Fibroblast of villous mesenchyme (primary cell): ENCODE data around the gene SP6. TPM values are rescaled to one million over a fixed set of nuclear protein-coding genes. Genes with fewer than 3 reads are reported as not detected.
A peak's percentile ranks its signal among the peaks of the same experiment; 100 is the strongest.

ENCODE experiments used
- DNase-seq: peaks from one replicate; pipeline ENCODE4 v3.0.0-alpha.2; 2010; ENCODE audit warnings: low read depth
- H3K4me3 ChIP-seq: 2 replicates; pipeline ENCODE4 v1.5.1; 2011; ENCODE audit warnings: low read depth, mild to moderate bottlenecking, low read length
- CTCF ChIP-seq: IDR thresholded peaks from 2 replicates; pipeline ENCODE4 v1.5.1; 2012; ENCODE audit warnings: low read depth, mild to moderate bottlenecking, low read length; ENCODE audit not compliant: insufficient read depth
- total RNA-seq: library from RNA; depleted of rRNA; stranded (reverse); fragments of >200 nt; gene quantifications from 2 replicates; pipeline ENCODE4 v1.2.3, GENCODE V29; 2012

SP6 gene
- total RNA-seq, 1 donor: under 0.01 TPM

DNA sequence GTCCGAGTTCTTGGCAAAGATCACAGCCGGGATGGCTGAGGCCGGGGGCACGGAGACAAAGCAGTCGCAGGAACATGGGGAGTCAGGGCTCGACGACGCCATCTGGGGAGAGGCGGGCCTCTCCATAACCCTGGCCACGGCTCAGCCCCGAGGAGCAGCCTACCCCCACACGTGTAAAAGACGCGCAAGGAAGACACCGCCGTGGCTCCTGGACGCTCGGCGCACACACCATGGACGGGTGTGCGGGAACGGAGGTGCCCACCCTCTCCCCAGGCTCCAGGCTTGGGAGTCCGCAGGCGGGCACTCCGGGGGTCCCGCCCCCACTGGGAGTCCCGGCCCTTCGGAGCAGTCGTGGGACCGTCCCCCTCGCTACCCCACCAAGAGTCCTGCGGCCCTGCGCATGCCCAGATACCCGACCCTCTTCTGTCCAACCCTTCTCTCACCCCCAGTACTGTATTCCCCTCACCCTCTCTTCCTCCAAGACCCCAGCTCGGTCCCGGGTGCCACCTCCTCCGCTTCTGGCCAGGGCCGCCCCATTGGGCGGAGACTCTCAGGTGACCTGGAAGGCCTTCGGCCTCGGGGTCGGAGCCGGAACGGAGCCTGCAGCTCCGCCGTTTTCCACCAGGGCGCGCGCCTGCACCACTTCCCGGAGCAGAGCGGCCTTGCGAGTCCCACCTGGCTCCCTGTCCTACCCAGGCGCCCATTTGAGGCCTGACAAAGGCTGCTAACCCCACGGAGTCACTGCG, 10.0 kb downstream of the SP6 start, which contains the start of gene SCRN2:
TSS of gene SCRN2 (minus strand) at position 532 of the 746 bp plus-strand sequence. CDS start at position 102, 430 bp downstream.
- peak; percentile 79 for DNase-seq

GRCh38 chr17:47840001-47840741, 10.8 kb downstream of the SP6 start:
- DNase-seq: no peak
- H3K4me3 ChIP-seq: peak overlapping the region; percentile 96
- TF ChIP-seq CTCF: no peak

More for the DNA sequence above, 10.0 kb downstream of the SP6 start, which contains the start of gene SCRN2:
- H3K4me3 ChIP-seq: peak within 1 kb of the TSS; percentile 96
- TF ChIP-seq CTCF: peak; percentile 93

GRCh38 chr17:47839071-47839470, 11.9 kb downstream of the SP6 start:
- H3K4me3 ChIP-seq: no peak overlapping the region
- no peak for TF ChIP-seq CTCF
- DNase-seq: no peak

DNA sequence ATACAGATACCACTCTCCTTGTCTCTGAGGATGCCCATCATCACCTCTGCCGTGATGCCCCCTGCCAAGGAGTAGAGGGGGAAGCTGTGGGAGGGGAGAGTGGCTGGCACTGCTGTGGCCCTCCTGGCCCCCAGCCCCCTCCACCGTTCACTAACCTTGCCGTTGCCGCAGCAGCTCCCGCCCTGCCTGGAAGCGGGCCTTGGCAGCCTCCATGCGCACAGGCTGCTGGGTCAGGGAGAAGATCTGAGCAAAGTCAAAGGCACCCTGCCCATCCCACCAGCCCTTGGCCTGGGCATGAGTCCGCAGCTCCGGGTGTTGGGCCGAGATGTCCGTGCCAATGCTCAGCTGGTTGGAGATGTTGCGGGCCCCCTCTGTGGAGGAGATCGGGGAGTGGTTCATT, 12.3 kb downstream of the SP6 start:
- no peak for DNase-seq
- no peak overlapping the region for H3K4me3 ChIP-seq
- TF ChIP-seq CTCF: no peak

DNA sequence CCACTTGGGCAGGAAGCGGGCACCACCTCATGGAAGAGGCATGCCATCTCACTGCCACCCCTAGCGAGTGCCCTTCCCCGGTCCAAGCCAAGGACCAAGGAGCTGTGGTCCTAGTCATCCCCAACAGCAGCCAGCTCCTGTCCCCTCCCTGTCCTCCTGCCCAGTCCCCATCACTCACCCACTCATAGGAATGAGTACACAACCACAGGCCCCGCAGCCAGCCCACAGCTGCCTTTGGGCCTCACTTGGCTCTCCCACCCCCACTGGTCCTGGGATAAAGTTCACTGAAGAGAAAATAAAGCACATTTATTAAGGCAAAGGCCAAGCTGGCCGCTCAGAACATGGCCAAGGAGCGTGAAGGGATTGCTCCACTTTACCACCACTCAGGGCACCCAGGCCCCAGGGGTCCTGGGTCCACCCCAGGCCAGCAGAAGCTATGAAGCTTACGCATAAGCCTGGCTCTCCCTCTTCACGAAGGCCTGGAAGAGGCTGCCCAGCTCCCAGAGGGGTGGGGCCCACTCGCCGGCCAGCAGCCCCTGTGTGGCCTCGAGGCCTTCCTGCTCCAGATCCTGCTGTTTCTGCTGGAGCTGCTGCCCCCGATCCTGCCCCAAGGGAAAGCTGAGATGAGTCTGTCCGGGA, 13.4 kb downstream of the SP6 start:
- no peak for DNase-seq
- TF ChIP-seq CTCF: no peak
- no peak overlapping the region for H3K4me3 ChIP-seq

- no peak overlapping the region for H3K4me3 ChIP-seq
- DNase-seq: no peak
- no peak for TF ChIP-seq CTCF
These were observed 14.4 kb downstream of the SP6 start for GRCh38 chr17:47836601-47837000.
